Measurements from ENCODE around the gene EHBP1.

The EHBP1 gene

DNA sequence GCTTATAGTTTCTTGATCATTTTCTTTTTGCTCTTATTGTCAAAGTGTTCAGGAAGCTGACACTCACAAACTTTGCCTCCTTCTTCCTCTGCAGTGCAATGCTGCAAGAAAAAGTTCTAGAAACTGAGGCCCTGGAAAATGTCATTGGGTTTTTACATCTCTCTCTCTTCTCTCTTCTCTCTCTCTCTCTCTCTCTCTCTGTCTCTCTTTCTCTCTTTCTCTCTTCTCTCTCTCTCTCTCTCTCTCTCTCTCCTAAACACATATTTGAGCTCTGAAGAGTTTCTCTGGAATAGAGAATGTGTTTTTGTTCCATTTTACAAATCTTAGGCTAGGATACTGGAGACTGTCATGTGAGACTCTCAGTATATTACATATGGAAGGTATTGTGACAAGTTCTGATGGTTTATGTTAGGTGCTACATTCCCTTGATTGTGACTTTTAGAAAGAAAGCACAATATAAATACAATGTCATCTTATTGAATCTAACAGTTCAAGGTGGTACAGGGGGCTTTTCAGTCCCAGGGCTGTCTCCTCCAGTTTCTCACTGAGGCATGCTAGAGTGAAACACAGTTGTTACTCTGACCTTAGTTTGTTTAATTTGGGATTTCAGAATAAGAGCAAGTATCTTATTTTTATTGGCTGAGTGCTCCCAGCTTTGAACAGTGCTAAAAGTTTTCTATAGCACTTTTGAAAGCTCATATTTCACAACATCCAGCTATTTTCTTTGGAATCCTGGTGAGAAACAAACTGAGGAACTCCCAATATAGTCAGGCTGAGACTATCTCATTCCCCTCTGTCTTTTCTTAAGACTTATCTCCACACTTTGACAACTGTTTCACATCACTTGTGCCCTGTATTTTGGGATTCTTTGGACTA, 41.4 kb upstream of the EHBP1 start:
- H3K4me2 ChIP-seq (ENCODE audit: low read length): no peak overlapping the region
- H3K9ac ChIP-seq: no peak overlapping the region
- no peaks in the 10 kb centered on the region for H3K79me2 ChIP-seq
- TF ChIP-seq, protein P1, sequence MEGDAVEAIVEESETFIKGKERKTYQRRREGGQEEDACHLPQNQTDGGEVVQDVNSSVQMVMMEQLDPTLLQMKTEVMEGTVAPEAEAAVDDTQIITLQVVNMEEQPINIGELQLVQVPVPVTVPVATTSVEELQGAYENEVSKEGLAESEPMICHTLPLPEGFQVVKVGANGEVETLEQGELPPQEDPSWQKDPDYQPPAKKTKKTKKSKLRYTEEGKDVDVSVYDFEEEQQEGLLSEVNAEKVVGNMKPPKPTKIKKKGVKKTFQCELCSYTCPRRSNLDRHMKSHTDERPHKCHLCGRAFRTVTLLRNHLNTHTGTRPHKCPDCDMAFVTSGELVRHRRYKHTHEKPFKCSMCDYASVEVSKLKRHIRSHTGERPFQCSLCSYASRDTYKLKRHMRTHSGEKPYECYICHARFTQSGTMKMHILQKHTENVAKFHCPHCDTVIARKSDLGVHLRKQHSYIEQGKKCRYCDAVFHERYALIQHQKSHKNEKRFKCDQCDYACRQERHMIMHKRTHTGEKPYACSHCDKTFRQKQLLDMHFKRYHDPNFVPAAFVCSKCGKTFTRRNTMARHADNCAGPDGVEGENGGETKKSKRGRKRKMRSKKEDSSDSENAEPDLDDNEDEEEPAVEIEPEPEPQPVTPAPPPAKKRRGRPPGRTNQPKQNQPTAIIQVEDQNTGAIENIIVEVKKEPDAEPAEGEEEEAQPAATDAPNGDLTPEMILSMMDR (IDR thresholded peaks at IDR 0.05): no peak
- H3K27ac ChIP-seq: no peak overlapping the region
- H3K4me3 ChIP-seq (ENCODE audit: low read depth, low read length): no peak overlapping the region
- no peak overlapping the region for H2AFZ ChIP-seq
- H3K4me1 ChIP-seq: no peaks in the 10 kb centered on the region
- no peaks in the 10 kb centered on the region for H3K27me3 ChIP-seq (ENCODE audit: control insufficient read depth, insufficient read depth, low read length)
- no peaks in the 10 kb centered on the region for H3K9me3 ChIP-seq (ENCODE audit: control insufficient read depth, low read length)
- H3K36me3 ChIP-seq (ENCODE audit: control insufficient read depth, insufficient read depth, low read length): no peaks in the 10 kb centered on the region

DNA sequence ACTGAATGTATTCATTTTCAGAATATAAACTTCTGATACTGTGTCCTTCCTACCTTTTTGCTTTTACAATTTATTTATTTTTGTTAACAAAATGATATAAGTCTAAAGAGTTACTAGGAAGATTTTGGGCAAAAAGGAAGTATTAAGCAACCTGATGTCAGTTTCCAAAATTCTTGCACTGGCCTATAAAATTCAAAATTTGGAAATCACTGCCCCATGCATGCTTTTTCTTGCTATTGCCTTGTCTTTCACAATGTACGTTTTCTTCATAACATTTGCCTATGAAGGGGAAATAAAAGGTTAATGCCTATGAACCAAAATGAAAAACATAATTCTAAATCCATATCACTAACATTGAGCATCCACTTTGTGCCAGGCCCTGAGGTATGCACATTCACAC, 40.1 kb upstream of the EHBP1 start:
- Histone ChIP-seq H3K79me2 (no peaks in the 10 kb centered on the region), H3K9me3 (ENCODE audit: control insufficient read depth, low read length) (no peaks in the 10 kb centered on the region), H3K27me3 (ENCODE audit: control insufficient read depth, insufficient read depth, low read length) (no peaks in the 10 kb centered on the region), H3K4me2 (ENCODE audit: low read length) (no peak overlapping the region), H3K4me3 (ENCODE audit: low read depth, low read length) (no peak overlapping the region), H3K27ac (no peak overlapping the region), H3K36me3 (ENCODE audit: control insufficient read depth, insufficient read depth, low read length) (no peaks in the 10 kb centered on the region), H2AFZ (no peak overlapping the region), H3K4me1 (no peaks in the 10 kb centered on the region), H3K9ac (no peak overlapping the region)
- TF ChIP-seq, protein P1 (IDR thresholded peaks at IDR 0.05): no peak

- H3K36me3 ChIP-seq (ENCODE audit: control insufficient read depth, insufficient read depth, low read length): no peaks in the 10 kb centered on the region
- H3K27ac ChIP-seq: no peak overlapping the region
- H3K79me2 ChIP-seq: no peaks in the 10 kb centered on the region
- H2AFZ ChIP-seq: no peak overlapping the region
- no peaks in the 10 kb centered on the region for H3K4me1 ChIP-seq
- no peaks in the 10 kb centered on the region for H3K9me3 ChIP-seq (ENCODE audit: control insufficient read depth, low read length)
- H3K4me2 ChIP-seq (ENCODE audit: low read length): no peak overlapping the region
- H3K27me3 ChIP-seq (ENCODE audit: control insufficient read depth, insufficient read depth, low read length): no peaks in the 10 kb centered on the region
- TF ChIP-seq, protein P1 (IDR thresholded peaks at IDR 0.05): no peak
- no peak overlapping the region for H3K4me3 ChIP-seq (ENCODE audit: low read depth, low read length)
- no peak overlapping the region for H3K9ac ChIP-seq
Observed at GRCh38 chr2:62669180-62669579, 36.3 kb upstream of the EHBP1 start.

DNA sequence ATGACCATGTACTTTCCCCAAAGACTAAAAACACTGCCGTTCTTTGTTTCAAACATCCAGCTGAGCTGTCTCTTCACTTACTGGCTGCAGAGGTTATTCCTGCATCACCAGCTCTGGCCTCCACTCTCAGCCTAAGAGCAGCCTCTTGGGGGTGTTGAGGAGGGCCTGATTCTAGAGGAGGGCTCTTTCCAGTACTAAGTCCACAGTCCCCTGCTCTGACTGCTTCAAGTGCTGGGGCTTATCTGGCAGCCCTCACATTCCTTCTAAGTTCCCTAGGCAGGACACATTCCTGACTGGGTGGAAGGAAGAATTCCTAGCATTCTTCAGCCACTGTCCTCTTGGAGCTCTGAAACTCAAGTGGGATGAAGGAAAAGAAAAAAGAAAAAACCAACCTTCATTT, 32.9 kb upstream of the EHBP1 start:
- Histone ChIP-seq H3K27me3 (ENCODE audit: control insufficient read depth, insufficient read depth, low read length) (no peaks in the 10 kb centered on the region), H3K9ac (no peak overlapping the region), H3K4me2 (ENCODE audit: low read length) (no peak overlapping the region), H3K4me3 (ENCODE audit: low read depth, low read length) (no peak overlapping the region), H3K9me3 (ENCODE audit: control insufficient read depth, low read length) (no peaks in the 10 kb centered on the region), H3K27ac (no peak overlapping the region), H3K36me3 (ENCODE audit: control insufficient read depth, insufficient read depth, low read length) (no peaks in the 10 kb centered on the region), H3K4me1 (no peaks in the 10 kb centered on the region), H3K79me2 (no peaks in the 10 kb centered on the region), H2AFZ (peak overlapping the region; percentile 14)
- TF ChIP-seq, protein P1 (IDR thresholded peaks at IDR 0.05): no peak

DNA sequence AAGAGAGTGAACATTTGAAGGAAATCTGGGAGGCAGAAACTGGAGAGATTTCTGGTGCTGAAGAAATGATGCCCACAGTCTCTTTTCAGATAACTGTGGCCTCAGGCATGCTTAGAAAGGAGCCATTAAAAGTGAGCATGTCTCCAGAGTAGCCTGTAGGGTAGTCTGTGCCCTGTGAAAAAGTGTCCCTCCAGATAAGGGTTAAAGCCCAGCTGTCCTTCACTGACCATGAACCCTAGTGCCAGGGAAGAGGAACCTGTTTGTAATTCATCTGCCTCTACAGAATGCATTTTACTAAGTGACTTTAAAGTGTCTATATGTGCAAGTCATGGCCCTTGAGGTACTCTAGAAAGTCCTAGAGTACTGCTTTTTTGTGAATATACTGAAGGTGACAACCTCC, 30.5 kb upstream of the EHBP1 start:
- H3K9me3 ChIP-seq (ENCODE audit: control insufficient read depth, low read length): no peaks in the 10 kb centered on the region
- no peak overlapping the region for H2AFZ ChIP-seq
- H3K4me3 ChIP-seq (ENCODE audit: low read depth, low read length): no peak overlapping the region
- H3K36me3 ChIP-seq (ENCODE audit: control insufficient read depth, insufficient read depth, low read length): no peaks in the 10 kb centered on the region
- no peaks in the 10 kb centered on the region for H3K4me1 ChIP-seq
- TF ChIP-seq, protein P1 (IDR thresholded peaks at IDR 0.05): no peak
- no peak overlapping the region for H3K4me2 ChIP-seq (ENCODE audit: low read length)
- no peak overlapping the region for H3K27ac ChIP-seq
- no peak overlapping the region for H3K9ac ChIP-seq
- H3K27me3 ChIP-seq (ENCODE audit: control insufficient read depth, insufficient read depth, low read length): no peaks in the 10 kb centered on the region
- H3K79me2 ChIP-seq: no peaks in the 10 kb centered on the region

Measured in parathyroid adenoma (tissue), 2 donors.